Upper lobe of right lung (tissue), 1 donor: ENCODE results near the gene MMP20. TPM values are rescaled to one million over a fixed set of nuclear protein-coding genes. Genes with fewer than 3 reads are reported as not detected.

Source experiments
- ATAC-seq: fragments of 200-7000 bp; cut with Tn5 transposase; one replicate; pipeline ENCODE4 v1.9.1; 2020; ENCODE audit warnings: mild to moderate bottlenecking, moderate library complexity
- DNase-seq: peaks from one replicate; pipeline ENCODE4 v3.0.0-alpha.2; 2020
- H3K27ac ChIP-seq: fragments of 200-600 bp; one replicate; pipeline ENCODE4 v1.8.0; 2022
- H3K27me3 ChIP-seq: fragments of 200-600 bp; one replicate; pipeline ENCODE4 v1.8.0; 2022; ENCODE audit warnings: mild to moderate bottlenecking
- H3K36me3 ChIP-seq: fragments of 200-600 bp; one replicate; pipeline ENCODE4 v1.8.0; 2022
- H3K4me1 ChIP-seq: fragments of 200-600 bp; one replicate; pipeline ENCODE4 v1.8.0; 2022
- H3K4me3 ChIP-seq: fragments of 200-600 bp; one replicate; pipeline ENCODE4 v1.8.0; 2022; ENCODE audit warnings: mild to moderate bottlenecking
- H3K9me3 ChIP-seq: fragments of 200-600 bp; one replicate; pipeline ENCODE4 v1.8.0; 2022
- intact Hi-C: fragments of 100-400 bp; cut with DNase I; formaldehyde crosslinking; loops from one replicate; pipeline ENCODE4 v1.11.0; 2022
- long read RNA-seq: library from polyadenylated mRNA; unstranded; transcript quantifications from one replicate; pipeline ENCODE4 v2.0.0, GENCODE V29; 2021
- total RNA-seq: library from RNA; stranded (reverse); fragmentation: NEBNext Ultra II Directional; extraction: Animal tissue kit (Norgen Biotek cat#: 25700); gene quantifications from one replicate; pipeline ENCODE4 v1.2.1, GENCODE V29; 2021
- TF ChIP-seq, protein P1 (sequence below): fragments of 200-600 bp; IDR thresholded peaks from one replicate; pipeline ENCODE4 v1.8.0; 2022; ENCODE audit warnings: antibody characterized with exemption
- donor health status: DM: no; HTN: yes; CAD: no; lungs with severe emphysema.

MMP20 gene, protein sequence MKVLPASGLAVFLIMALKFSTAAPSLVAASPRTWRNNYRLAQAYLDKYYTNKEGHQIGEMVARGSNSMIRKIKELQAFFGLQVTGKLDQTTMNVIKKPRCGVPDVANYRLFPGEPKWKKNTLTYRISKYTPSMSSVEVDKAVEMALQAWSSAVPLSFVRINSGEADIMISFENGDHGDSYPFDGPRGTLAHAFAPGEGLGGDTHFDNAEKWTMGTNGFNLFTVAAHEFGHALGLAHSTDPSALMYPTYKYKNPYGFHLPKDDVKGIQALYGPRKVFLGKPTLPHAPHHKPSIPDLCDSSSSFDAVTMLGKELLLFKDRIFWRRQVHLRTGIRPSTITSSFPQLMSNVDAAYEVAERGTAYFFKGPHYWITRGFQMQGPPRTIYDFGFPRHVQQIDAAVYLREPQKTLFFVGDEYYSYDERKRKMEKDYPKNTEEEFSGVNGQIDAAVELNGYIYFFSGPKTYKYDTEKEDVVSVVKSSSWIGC
- total RNA-seq: not detected
- long read RNA-seq: 0 reads

DNA sequence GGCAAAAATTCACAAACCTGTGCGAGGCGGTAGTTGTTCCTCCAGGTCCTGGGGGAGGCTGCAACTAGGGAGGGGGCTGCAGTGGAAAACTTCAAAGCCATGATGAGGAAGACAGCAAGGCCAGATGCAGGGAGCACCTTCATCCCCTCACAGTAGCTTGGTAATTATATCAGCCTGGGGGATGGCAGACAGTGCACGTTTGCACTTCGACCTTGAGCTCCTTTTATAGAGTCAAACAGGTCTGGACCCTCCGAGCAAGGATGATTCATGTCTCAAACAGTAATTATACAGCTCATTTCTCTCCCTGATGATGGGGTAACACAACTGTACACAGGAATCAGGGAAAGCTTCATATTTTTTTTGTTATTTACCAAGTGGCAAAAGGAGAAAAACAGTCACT, at the start of gene MMP20:
Gene MMP20, minus strand, starts transcription at position 156 of the 400 bp plus-strand sequence. Its CDS starts 13 bp downstream, at position 143.
- no peak within 1 kb of the TSS for H3K4me3 ChIP-seq
- no peak for ATAC-seq

GRCh38 chr11:102669664-102670063, 44.5 kb upstream of the MMP20 start:
- no peak for ATAC-seq
- no peaks in the 10 kb centered on the region for H3K36me3 ChIP-seq
- H3K27ac ChIP-seq: no peak overlapping the region

More for the DNA sequence above, at the start of gene MMP20:
- Histone ChIP-seq H3K4me1 (no peaks in the 10 kb centered on the region), H3K27ac (no peak within 1 kb of the TSS), H3K36me3 (no peaks in the 10 kb centered on the region), H3K27me3 (peaks cover 2% of the 10 kb centered on the region), H3K9me3 (no peaks in the 10 kb centered on the region)
- TF ChIP-seq, protein P1, sequence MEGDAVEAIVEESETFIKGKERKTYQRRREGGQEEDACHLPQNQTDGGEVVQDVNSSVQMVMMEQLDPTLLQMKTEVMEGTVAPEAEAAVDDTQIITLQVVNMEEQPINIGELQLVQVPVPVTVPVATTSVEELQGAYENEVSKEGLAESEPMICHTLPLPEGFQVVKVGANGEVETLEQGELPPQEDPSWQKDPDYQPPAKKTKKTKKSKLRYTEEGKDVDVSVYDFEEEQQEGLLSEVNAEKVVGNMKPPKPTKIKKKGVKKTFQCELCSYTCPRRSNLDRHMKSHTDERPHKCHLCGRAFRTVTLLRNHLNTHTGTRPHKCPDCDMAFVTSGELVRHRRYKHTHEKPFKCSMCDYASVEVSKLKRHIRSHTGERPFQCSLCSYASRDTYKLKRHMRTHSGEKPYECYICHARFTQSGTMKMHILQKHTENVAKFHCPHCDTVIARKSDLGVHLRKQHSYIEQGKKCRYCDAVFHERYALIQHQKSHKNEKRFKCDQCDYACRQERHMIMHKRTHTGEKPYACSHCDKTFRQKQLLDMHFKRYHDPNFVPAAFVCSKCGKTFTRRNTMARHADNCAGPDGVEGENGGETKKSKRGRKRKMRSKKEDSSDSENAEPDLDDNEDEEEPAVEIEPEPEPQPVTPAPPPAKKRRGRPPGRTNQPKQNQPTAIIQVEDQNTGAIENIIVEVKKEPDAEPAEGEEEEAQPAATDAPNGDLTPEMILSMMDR: no peak
- intact Hi-C loops: no loop called here
- no peak for DNase-seq

DNA sequence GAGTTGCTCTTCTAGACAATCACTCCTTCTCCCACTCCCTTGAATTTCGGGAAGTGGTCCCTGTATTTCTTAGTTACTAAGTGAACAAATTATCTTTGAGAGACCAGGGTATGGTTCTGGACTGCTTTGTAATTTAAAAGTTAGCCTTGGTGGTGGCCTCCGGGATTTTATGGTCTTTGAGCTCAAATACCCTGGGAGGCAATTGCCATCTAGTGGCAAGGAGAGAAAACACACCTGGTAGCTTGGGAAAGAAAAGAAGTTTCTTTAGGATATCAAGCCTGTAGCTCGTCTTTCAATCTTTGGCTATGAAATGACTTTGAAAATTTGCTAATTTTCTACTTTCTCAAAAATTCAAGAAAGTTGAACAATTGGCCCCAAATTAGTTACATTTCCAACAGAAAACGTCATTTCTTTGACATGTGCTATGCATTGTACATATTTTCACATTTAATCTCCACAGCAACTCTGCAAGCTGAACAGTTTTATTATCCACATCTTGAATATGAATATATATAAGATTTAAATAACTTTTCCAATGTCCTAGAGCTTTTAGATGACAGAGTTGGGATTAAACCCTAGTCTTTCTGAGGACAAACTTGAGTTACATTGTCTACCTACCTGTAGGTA, 41.3 kb upstream of the MMP20 start:
- H3K27me3 ChIP-seq: no peaks in the 10 kb centered on the region
- H3K4me1 ChIP-seq: no peaks in the 10 kb centered on the region
- no peak overlapping the region for H3K27ac ChIP-seq
- H3K36me3 ChIP-seq: no peaks in the 10 kb centered on the region
- DNase-seq: no peak
- peak; percentile 89 for ATAC-seq
- H3K4me3 ChIP-seq: no peak overlapping the region
- intact Hi-C loops: no loop called here
- no peaks in the 10 kb centered on the region for H3K9me3 ChIP-seq
- TF ChIP-seq, protein P1: peak; percentile 81

More at GRCh38 chr11:102669664-102670063, 44.5 kb upstream of the MMP20 start:
- no peak for DNase-seq
- H3K27me3 ChIP-seq: no peaks in the 10 kb centered on the region
- no peak overlapping the region for H3K4me3 ChIP-seq
- intact Hi-C loops: no loop called here
- TF ChIP-seq, protein P1: no peak
- no peaks in the 10 kb centered on the region for H3K9me3 ChIP-seq
- H3K4me1 ChIP-seq: no peaks in the 10 kb centered on the region

GRCh38 chr11:102664001-102664752, 39.0 kb upstream of the MMP20 start:
- TF ChIP-seq, protein P1: no peak
- H3K27ac ChIP-seq: no peak overlapping the region
- H3K4me3 ChIP-seq: no peak overlapping the region
- DNase-seq: no peak
- H3K36me3 ChIP-seq: no peaks in the 10 kb centered on the region
- no peaks in the 10 kb centered on the region for H3K9me3 ChIP-seq
- no peaks in the 10 kb centered on the region for H3K27me3 ChIP-seq
- no peaks in the 10 kb centered on the region for H3K4me1 ChIP-seq
- intact Hi-C loops: no loop called here
- ATAC-seq: no peak

DNA sequence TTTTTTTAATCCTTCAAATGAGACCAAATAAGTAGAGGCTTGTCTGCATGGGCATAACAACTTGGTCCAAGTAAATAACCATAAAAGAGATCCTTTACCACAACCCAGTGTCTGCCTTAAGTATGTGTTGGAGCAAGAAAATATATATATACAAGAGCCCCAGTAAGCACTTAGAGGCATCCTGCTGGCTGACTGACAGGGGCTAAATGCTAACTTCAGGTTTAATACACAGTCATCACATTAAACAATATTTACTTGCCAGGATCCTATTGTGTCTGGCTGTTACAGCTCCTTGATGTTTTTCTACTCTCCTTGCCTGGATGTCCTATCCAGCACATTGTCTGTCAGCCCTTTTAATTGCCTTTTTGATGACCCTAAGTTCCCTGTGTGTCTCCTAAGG, 37.5 kb upstream of the MMP20 start:
- intact Hi-C loops: no loop called here
- no peak for ATAC-seq

More for the DNA sequence above, 37.5 kb upstream of the MMP20 start:
- Histone ChIP-seq H3K27me3 (no peaks in the 10 kb centered on the region), H3K4me3 (no peak overlapping the region), H3K9me3 (no peaks in the 10 kb centered on the region), H3K4me1 (no peaks in the 10 kb centered on the region), H3K27ac (no peak overlapping the region), H3K36me3 (no peaks in the 10 kb centered on the region)
- TF ChIP-seq, protein P1: no peak
- no peak for DNase-seq
